ENCODE measurements around the gene GAREM1.

The GAREM1 gene

GRCh38 chr18:32355896-32356295, 114.8 kb downstream of the GAREM1 start:
- no peak overlapping the region for H3K27ac ChIP-seq (ENCODE audit: low read depth, low read length, poor library complexity, severe bottlenecking)
- no peaks in the 10 kb centered on the region for H3K9me3 ChIP-seq (ENCODE audit: low read length)
- H3F3A ChIP-seq (ENCODE audit: insufficient read depth, low read length) = no peaks in the 10 kb centered on the region
- H3K79me2 ChIP-seq (ENCODE audit: insufficient read depth, low read length) = no peaks in the 10 kb centered on the region
- no peaks in the 10 kb centered on the region for H4K20me1 ChIP-seq (ENCODE audit: insufficient read depth, low read length)
- H2AFZ ChIP-seq (ENCODE audit: low read length) = no peak overlapping the region
- H3K9me2 ChIP-seq (ENCODE audit: low read depth, low read length) = no peaks in the 10 kb centered on the region
- H3K36me3 ChIP-seq (ENCODE audit: insufficient read depth, low read length) = no peaks in the 10 kb centered on the region
- no peaks in the 10 kb centered on the region for H3K27me3 ChIP-seq (ENCODE audit: insufficient read depth, low read length)
- no peak overlapping the region for H3K4me3 ChIP-seq (ENCODE audit: low read depth, low read length, poor library complexity, severe bottlenecking)
- H3K9ac ChIP-seq (ENCODE audit: low read length) = no peak overlapping the region
- H3K4me2 ChIP-seq (ENCODE audit: low read length) = no peak overlapping the region
- TF ChIP-seq CTCF (IDR thresholded peaks at IDR 0.05; ENCODE audit: low read length) (no peak), EZH2 (IDR thresholded peaks at IDR 0.05; ENCODE audit: borderline replicate concordance, low read length) (no peak)
- H3K4me1 ChIP-seq (ENCODE audit: insufficient read depth, low read length, severe bottlenecking) = no peaks in the 10 kb centered on the region

GRCh38 chr18:32354518-32354917, 116.2 kb downstream of the GAREM1 start:
- no peaks in the 10 kb centered on the region for H4K20me1 ChIP-seq (ENCODE audit: insufficient read depth, low read length)
- no peak overlapping the region for H3K4me2 ChIP-seq (ENCODE audit: low read length)
- no peaks in the 10 kb centered on the region for H3K79me2 ChIP-seq (ENCODE audit: insufficient read depth, low read length)
- no peaks in the 10 kb centered on the region for H3K4me1 ChIP-seq (ENCODE audit: insufficient read depth, low read length, severe bottlenecking)
- no peaks in the 10 kb centered on the region for H3K36me3 ChIP-seq (ENCODE audit: insufficient read depth, low read length)
- H3K27me3 ChIP-seq (ENCODE audit: insufficient read depth, low read length) = no peaks in the 10 kb centered on the region
- H3K27ac ChIP-seq (ENCODE audit: low read depth, low read length, poor library complexity, severe bottlenecking) = no peak overlapping the region
- no peak overlapping the region for H3K9ac ChIP-seq (ENCODE audit: low read length)
- H3K4me3 ChIP-seq (ENCODE audit: low read depth, low read length, poor library complexity, severe bottlenecking) = no peak overlapping the region
- no peaks in the 10 kb centered on the region for H3K9me2 ChIP-seq (ENCODE audit: low read depth, low read length)
- no peaks in the 10 kb centered on the region for H3K9me3 ChIP-seq (ENCODE audit: low read length)
- no peaks in the 10 kb centered on the region for H3F3A ChIP-seq (ENCODE audit: insufficient read depth, low read length)
- no peak overlapping the region for H2AFZ ChIP-seq (ENCODE audit: low read length)
- TF ChIP-seq CTCF (IDR thresholded peaks at IDR 0.05; ENCODE audit: low read length) = no peak
- no peak for TF ChIP-seq EZH2 (IDR thresholded peaks at IDR 0.05; ENCODE audit: borderline replicate concordance, low read length)

- Histone ChIP-seq H3K9me3 (ENCODE audit: low read length) (no peaks in the 10 kb centered on the region), H3K9me2 (ENCODE audit: low read depth, low read length) (no peaks in the 10 kb centered on the region), H3K4me2 (ENCODE audit: low read length) (no peak overlapping the region), H3K36me3 (ENCODE audit: insufficient read depth, low read length) (no peaks in the 10 kb centered on the region), H3K27ac (ENCODE audit: low read depth, low read length, poor library complexity, severe bottlenecking) (no peak overlapping the region), H4K20me1 (ENCODE audit: insufficient read depth, low read length) (no peaks in the 10 kb centered on the region), H3K79me2 (ENCODE audit: insufficient read depth, low read length) (no peaks in the 10 kb centered on the region), H3K4me3 (ENCODE audit: low read depth, low read length, poor library complexity, severe bottlenecking) (no peak overlapping the region), H2AFZ (ENCODE audit: low read length) (no peak overlapping the region), H3K27me3 (ENCODE audit: insufficient read depth, low read length) (no peaks in the 10 kb centered on the region), H3K4me1 (ENCODE audit: insufficient read depth, low read length, severe bottlenecking) (no peaks in the 10 kb centered on the region), H3K9ac (ENCODE audit: low read length) (no peak overlapping the region), H3F3A (ENCODE audit: insufficient read depth, low read length) (no peaks in the 10 kb centered on the region)
- no peak for TF ChIP-seq CTCF (IDR thresholded peaks at IDR 0.05; ENCODE audit: low read length)
- no peak for TF ChIP-seq EZH2 (IDR thresholded peaks at IDR 0.05; ENCODE audit: borderline replicate concordance, low read length)
Measured at GRCh38 chr18:32353257-32353656, 117.4 kb downstream of the GAREM1 start.
